Inflammatory macrophage treated with lipopolysaccharide for 1 hour (primary cell): ENCODE data around the gene IRF9.
A peak's percentile ranks its signal among the peaks of the same experiment; 100 is the strongest.

ENCODE experiments used
- DNase-seq, 2 donors: peaks; one replicate each; pipeline ENCODE4 v3.0.0-alpha.2; 2020 to 2022

Gene IRF9

GRCh38 chr14:24178399-24179178, 17.5 kb downstream of the IRF9 start:
- DNase-seq, result no peak

- DNase-seq, result no peak
Measured at GRCh38 chr14:24179294-24179960, 18.4 kb downstream of the IRF9 start.

- no peak for DNase-seq
Measured at GRCh38 chr14:24179961-24180796, 19.1 kb downstream of the IRF9 start.

GRCh38 chr14:24181371-24182077, 20.5 kb downstream of the IRF9 start:
- DNase-seq, result no peak

- DNase-seq, result no peak
Measured at GRCh38 chr14:24182110-24182882, 21.2 kb downstream of the IRF9 start.

- no peak for DNase-seq
Measured at GRCh38 chr14:24183014-24183481, 22.0 kb downstream of the IRF9 start.

GRCh38 chr14:24184104-24184970, 23.3 kb downstream of the IRF9 start:
- DNase-seq, result no peak

- no peak for DNase-seq
Measured at GRCh38 chr14:24185026-24185425, 24.0 kb downstream of the IRF9 start.

- no peak for DNase-seq
Measured at GRCh38 chr14:24185741-24186140, 24.7 kb downstream of the IRF9 start.

GRCh38 chr14:24186831-24187538, 25.9 kb downstream of the IRF9 start:
- no peak for DNase-seq

GRCh38 chr14:24187539-24187915, 26.5 kb downstream of the IRF9 start:
- DNase-seq, result no peak

GRCh38 chr14:24188251-24189058, 27.4 kb downstream of the IRF9 start, which contains the start of gene IPO4:
IPO4 (minus strand) TSS chr14:24188816; CDS start chr14:24188787, 29 bp downstream.
- peak; percentile 92 to 97 for DNase-seq

- no peak for DNase-seq
Measured at GRCh38 chr14:24189059-24189375, 28.0 kb downstream of the IRF9 start.

- DNase-seq, result no peak
Measured at GRCh38 chr14:24189460-24189859, 28.4 kb downstream of the IRF9 start.

GRCh38 chr14:24190416-24190815, 29.4 kb downstream of the IRF9 start:
- DNase-seq, result no peak

- no peak for DNase-seq
Measured at GRCh38 chr14:24192933-24193332, 31.9 kb downstream of the IRF9 start.

- DNase-seq, result no peak
Measured at GRCh38 chr14:24194186-24194872, 33.3 kb downstream of the IRF9 start.

- DNase-seq, result no peak
Measured at GRCh38 chr14:24194873-24195185, 33.8 kb downstream of the IRF9 start.
